ENCODE measurements around the gene KAZN.

KAZN gene

DNA sequence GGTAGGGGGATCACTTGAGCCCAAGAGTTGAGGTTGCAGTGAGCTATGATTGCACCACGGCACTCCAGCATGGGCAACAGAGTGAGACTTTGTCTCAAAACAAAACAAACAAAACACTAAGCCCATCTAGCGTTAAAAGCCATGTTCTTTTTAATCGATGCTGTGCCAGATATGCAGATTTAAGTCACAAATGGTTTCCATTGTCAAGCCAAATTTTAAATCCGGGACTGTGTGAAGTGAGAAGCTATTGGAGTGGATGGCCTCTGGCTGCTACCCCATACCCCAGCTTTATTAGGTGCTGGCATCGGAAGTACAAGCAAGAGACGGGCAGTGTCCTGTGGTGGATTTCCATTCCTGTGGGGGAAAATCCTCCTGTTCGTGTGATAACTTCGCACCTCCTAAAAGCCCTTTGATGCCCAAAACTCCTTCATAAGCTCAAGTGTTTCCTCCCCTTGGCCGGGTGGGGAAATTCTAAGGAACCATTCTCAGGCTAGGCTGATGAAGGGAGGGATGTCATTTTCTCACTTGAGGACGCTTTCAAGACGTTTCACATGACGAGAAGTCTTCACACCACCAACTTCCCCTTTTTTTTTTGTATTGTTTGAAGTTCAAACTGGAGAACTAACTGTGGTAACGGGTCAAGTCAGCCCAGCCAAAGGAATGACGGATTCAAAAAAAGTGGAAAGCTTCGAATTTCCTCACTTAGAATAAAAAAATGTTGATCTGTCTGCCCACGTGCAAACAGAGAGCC lies 140.8 kb downstream of the KAZN start:
- no peak for DNase-seq (ENCODE audit: low read depth in 1 of 2, low spot score in 1 of 2)

DNA sequence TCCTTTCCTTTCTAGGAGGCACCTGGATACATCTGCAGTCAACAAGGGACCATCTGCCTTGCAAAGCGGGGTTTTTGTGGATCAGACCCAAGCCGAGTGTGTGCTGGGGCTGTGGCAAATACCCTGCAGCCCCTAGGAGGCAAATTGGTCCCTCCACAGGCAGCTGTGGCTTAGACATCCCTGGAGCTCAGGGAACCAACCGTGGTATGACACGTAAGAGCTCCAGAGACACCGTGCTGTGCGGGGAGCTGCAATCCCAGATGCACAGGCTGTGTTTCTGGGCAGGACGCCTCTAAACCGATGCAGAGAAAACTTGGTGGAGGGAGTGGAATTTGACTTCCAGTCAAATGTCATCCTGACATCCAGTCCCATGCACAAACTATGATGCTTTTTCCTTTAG lies 141.5 kb downstream of the KAZN start:
- DNase-seq (ENCODE audit: low read depth in 1 of 2, low spot score in 1 of 2) = no peak

DNA sequence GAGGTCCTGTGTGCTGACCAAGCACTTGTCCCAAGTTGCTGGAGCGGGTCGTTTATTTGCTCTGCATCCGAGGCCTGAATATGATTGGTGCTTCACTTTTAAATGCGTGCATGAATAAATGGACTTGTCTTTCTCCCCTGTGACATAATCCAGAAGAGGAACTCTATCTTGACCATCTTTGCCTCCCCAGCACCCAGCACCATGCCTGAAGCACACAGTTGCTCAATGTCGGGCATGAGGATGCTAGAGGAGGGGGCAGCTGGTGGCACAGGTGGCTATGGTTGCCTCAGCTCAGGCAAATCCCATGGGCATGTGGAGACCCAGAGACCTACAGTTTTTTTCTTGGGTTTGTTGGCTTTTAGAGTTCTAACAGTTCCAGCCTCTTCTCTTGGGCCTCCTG lies 142.6 kb downstream of the KAZN start:
- DNase-seq (ENCODE audit: low read depth in 1 of 2, low spot score in 1 of 2) = no peak

DNA sequence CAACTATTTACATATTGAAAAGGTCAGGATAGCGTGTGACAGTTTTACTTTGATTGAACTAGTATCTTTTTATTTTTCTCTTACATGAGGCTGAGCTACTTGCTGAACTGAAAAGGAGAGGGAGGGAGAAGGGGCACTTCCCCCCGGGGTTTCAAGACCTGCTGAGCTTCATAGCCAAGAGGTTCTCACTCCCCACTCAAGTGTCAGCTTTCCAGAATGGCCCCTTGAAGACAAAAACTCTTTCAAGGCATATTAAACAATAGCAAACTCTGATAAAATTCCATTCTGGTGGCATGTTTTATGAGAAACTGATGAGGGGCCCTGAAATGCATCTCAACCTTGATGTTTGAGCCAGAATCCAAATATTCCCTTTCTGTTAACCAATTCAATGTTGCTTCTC lies 143.0 kb downstream of the KAZN start:
- no peak for DNase-seq (ENCODE audit: low read depth in 1 of 2, low spot score in 1 of 2)

DNA sequence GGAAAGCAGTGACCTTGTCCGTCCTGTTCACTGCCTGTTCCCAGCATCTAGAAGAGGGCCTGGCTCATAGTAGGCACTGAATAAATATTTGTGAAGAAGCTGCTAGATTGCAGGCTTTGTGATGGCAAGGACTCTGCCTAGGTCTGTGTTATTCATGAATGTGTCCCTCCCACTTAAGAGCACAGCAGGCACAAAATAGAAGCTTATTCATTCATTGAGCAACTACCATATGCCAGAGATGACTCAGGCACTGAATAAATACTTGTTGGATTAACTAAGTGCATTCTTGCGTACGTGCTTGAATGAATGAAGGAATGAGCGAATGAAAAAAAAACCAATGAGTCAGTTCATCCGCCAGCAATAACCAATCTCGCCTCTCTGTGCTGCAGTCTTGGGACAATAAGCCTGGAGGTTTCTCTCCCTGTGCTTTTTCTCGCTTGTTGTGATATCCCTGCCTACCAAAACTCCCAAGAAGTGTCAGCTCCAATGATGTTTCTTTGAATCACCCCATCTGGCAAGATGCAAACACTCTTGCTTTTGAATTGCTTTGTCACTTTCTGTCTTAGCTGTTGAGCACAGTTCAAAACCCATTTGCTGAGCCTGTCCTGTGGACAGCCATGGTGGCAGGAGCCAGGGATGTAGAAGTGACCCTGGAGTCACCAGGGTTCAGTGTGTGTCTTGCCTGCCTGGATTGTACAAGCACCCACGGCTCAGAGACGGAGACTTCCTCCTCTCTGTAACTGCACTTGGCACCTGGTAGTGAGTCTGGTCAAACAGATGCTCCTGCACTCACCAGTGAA lies 143.9 kb downstream of the KAZN start:
- no peak for DNase-seq (ENCODE audit: low read depth in 1 of 2, low spot score in 1 of 2)

DNA sequence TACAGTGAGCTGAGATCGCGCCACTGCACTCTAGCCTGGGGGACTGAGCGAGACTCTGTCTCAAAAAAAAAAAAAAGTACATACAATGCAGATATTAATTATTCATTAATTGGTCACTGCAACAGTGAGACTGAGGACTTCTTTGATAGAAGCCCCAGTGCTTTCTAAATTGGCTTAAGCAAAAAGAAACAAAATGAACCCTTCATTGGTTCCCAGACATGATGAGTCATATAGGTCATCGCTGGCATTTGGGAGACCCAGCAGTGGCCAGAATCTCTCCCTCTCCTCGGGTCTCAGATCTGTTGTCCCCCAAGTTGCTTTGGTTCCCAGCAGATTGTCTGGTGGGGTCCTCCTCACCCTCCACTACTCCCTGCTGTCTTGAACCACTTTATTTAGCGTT lies 144.9 kb downstream of the KAZN start:
- no peak for DNase-seq (ENCODE audit: low read depth in 1 of 2, low spot score in 1 of 2)

DNA sequence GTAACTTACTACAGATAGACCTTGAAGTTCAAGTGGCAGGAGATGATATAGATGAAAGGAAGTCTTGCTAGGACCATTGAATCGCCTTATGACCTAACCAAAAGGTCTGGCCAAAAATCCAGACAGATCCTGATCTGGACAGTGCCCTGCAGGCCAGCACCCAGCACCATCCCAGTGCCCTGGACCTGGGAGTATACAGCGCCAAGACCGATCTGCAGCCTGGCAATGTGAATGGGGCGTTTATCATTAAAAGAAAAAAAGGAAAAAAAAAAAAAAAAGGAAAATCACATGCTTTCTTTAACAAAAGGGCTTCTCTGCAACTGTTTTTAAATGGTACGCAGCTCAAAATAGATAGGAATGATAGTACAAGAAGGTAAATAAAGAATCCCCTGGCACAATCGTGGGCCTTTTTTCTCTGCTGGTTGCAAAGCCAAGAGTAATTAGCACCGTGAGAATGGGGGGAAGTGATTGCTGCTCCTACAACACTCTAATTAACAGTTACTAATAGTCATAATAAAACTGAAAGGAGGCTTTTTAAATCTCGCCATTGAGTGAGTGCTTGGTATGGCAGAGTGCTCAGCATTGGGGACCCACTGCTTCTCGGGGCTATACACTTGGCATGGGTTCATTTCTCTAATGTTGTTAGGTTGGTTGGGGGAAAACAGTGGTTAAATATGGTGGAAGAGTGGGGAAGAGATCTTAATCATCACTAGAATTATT lies 146.7 kb downstream of the KAZN start:
- DNase-seq (ENCODE audit: low read depth in 1 of 2, low spot score in 1 of 2) = no peak

DNA sequence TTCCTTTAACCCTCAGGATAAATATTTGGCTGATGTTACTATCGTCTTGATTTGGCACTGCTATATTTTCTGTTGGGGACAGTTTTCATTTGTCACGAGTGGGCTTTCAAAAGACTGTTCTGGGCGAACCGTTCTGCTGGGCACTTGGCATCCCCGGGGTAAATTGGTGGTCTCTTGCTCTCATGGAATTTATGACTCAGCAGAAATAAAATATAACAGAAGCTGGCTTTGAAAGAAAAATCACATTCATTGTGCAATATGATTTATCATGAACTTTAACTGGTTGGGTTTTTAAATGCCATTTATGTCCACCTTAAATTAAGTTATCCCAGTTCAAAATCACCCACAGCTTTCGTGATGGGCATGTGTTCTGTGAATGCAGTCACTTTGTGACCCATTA lies 147.3 kb downstream of the KAZN start:
- no peak for DNase-seq (ENCODE audit: low read depth in 1 of 2, low spot score in 1 of 2)

DNA sequence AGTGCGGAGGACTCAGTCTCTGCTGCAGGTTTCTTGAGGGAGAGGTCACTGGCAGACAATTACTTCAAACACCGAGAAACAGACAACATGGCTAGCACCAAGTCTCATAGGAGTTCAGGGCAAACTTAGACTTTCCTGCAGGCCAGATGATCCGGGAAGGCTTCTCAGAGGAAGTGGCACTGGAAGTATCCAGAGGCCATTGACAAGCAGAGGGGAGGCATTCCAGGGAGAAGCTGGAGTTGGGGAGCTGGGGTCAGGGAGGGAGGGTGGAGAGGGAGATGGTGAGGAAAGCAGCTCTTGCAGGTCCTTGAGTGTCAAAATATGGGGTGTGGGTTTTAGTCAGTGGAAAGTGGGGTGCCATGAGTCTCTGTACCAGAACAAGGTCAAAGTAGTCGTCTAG lies 147.9 kb downstream of the KAZN start:
- DNase-seq (ENCODE audit: low read depth in 1 of 2, low spot score in 1 of 2) = no peak

DNA sequence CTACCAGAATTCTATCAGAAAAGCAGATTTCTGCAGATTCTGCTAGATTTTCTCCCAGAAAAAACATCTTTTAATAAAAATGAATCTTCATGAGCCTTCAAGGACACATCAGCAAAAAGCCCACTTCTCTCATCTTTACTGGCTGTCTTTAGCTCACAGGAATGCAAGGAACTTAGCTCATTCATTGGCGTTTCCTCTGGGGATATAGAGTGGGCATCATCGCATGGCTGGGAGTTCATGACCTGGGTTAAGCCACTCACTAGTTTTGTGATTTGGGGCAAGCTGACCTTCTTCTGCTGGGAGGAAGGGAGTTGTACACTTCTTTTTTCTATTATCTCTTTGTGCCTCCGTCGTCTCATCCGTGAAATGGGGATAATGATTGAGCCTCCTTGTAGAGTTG lies 149.7 kb downstream of the KAZN start:
- no peak for DNase-seq (ENCODE audit: low read depth in 1 of 2, low spot score in 1 of 2)

DNA sequence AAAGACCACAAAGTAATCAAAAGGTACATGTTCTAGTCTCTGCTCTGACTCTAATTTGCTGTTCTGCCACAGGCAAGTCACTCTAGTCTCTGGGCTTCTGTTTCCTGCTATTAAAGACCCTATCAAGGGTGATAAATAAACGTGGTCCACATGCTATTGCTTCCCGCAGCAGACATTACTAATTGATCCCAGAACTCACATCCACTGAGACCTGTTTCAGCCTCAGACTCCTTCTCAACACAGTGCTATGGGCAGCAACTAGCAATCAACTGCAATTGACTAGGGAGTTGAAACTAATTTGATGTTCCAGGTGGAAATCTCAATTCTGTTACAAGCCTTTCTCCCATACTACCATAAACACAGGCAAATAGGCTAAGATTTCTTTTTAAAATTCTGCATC lies 150.5 kb downstream of the KAZN start:
- DNase-seq (ENCODE audit: low read depth in 1 of 2, low spot score in 1 of 2) = no peak

DNA sequence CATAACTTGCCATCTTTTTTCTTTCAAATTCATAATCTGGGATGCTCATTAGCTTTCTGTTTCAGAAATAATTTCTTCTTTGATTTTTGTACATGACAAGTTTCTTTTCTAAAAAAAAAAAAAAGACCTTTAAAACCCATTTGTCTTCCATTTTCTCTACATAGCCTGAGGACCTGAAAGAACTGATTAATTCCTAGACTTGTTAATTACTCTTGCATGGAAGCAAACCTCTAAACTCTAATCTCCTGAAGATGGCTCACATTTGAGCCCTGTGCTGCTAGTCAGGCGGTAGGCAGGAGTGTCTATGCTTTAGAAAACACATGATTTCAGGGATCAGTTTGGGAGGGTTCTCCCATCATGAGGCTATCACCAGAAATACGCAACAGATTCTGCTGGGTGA lies 152.0 kb downstream of the KAZN start:
- no peak for DNase-seq (ENCODE audit: low read depth in 1 of 2, low spot score in 1 of 2)

DNA sequence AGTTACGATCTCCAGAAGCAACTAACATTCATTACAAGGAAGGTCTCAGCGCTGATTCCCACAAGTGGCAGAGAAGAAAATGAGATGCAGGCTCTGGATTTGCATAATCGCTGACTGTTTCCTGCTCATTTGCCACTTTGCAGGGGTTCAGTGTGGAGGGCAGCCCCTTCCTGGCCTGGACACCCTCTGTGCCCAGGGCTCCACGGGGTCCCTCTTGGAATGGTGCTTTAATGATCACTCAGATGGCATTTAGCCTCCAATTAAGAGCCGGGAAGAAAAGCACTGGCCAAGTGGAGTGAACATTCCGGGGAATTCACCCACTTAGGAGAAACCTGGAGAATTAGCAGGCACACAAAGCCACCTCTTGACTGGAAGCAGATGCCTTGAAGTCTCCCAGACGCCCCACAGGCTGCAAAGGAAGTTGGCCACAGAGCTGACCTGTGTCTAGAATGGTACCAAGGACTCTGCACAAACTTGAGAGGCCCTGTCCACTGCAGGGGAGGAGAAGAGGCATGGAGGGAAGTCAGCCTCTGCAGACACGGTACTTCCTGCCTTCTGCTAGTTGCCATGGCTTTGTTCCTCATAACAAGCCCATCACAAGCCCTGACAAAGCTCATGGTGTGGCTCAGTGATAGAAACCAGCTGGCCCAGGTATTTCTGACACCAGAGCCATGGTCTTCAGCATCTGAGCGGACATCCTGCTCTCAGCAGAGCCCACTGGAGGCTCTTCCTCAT lies 157.2 kb downstream of the KAZN start:
- DNase-seq (ENCODE audit: low read depth in 1 of 2, low spot score in 1 of 2) = no peak

DNA sequence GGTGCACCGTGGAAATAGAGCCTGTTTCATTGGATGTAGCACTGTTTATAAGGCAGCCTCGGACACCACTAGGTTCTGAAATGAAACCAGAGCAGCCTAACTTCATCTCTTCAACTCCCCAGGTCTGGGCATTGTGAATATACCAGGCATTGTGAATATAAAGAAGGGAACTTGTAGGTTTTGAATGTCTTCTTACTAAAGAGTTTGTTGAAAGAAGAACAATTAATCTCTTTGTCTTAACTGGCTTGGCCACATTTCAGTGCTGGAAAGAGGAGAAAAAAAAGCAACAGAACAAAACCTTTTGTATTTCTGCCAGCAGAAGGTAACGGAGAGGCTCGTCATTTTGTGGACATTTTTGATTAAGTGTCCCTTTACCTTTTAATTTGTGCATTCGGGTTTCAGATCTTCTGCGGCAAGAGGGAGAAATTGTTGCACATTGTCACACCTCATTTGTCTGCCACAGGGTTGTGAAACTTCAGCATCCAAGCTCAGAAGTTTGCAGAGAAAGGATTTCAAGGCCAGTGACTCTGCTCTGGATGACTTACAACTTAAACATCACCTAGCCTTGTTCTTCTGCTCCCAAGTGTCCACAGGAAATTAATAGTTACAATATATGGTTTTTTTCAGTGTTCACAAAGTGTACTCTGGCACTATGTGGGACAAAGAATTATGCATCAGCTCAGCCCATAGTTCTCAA lies 158.3 kb downstream of the KAZN start:
- DNase-seq (ENCODE audit: low read depth in 1 of 2, low spot score in 1 of 2) = no peak

DNA sequence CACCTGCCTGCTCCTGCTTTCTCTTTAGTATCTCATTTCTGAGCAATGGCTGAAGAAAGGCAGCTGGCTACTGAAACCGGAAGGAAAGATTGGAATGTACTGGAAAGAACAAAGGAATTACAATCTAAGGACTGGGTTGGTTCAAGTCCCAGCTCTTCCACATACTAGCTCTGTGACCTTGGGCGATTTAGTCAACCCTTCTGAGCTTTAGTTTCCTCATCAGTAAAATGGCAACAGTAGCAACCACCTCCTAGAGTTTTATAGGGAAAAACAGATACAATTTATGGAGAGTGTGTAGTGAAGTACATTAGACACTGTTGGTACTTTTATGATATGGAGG lies 158.8 kb downstream of the KAZN start:
- DNase-seq (ENCODE audit: low read depth in 1 of 2, low spot score in 1 of 2) = no peak

DNA sequence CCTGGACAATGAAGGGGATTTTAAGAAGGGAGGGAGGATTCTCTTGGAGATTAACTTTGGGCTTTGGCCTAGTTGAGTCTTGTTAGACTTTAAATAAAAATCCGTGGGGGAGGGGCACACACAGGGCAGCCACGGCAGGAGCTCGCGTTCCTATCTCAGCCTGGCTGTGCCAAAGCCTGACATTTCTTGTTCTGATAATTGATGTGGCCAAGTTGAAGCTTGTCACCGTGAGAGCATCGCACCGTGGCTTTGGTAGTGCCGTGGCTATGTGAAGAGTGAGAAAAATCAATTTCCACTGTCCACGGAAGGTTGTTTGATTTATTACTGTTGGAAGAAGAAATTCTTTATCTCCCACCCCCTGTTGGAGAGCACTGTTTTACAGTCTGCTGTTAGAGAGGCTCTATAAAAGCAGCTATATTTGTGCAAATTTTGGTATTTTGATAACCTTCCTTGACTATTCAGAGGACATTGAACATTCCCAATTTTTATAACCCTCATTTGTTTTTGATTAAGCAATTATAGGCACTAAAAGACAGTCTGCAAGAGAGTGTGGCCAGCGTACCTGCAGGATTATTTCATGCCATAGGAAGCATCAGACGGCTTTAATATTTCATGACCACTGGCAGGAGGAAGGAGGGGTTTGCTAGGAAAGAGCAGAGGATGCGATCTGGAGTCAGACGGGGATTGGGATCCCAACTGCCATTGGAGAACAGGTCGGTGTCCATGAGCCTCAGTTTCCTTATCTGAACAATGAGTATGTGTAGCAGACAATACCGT lies 160.7 kb downstream of the KAZN start:
- DNase-seq (ENCODE audit: low read depth in 1 of 2, low spot score in 1 of 2) = no peak

DNA sequence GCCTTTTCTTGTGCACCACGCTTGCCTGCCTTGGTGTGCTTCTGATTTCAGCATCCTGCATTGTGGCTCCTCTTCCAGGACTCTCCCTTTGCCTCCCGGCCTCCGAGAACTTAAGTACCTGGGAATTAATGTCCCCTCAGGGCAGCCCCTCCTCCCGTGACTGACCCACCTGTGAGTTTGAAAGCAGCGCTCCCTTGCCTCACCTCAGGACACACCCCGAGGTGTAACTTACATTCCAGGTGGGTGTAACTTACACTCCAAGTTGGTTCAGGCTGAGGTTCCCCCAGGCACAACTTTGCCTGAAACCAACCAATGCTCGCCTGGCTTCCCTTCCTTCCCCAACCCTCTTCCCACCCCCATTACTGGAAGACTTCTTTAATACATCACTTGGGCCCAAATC lies 161.4 kb downstream of the KAZN start:
- DNase-seq (ENCODE audit: low read depth in 1 of 2, low spot score in 1 of 2) = no peak

DNA sequence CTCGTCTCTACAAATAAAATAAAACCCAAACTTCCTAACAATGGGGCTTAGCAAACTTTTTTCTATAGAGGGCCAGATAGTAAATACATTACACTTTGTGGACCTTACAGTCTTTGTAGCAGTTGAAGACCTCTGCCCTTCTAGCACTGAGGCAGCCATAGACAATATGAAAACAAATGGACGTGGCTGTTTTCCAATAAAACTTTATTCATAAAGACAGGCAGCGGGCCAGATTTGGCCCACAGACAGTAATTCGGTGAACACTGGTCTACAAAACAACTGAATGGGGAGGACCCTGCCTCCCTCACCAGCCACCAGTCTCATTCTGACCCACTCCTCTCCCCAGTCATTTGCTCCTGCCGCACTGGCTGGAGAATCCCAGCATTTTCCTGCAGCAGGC lies 162.3 kb downstream of the KAZN start:
- no peak for DNase-seq (ENCODE audit: low read depth in 1 of 2, low spot score in 1 of 2)

DNA sequence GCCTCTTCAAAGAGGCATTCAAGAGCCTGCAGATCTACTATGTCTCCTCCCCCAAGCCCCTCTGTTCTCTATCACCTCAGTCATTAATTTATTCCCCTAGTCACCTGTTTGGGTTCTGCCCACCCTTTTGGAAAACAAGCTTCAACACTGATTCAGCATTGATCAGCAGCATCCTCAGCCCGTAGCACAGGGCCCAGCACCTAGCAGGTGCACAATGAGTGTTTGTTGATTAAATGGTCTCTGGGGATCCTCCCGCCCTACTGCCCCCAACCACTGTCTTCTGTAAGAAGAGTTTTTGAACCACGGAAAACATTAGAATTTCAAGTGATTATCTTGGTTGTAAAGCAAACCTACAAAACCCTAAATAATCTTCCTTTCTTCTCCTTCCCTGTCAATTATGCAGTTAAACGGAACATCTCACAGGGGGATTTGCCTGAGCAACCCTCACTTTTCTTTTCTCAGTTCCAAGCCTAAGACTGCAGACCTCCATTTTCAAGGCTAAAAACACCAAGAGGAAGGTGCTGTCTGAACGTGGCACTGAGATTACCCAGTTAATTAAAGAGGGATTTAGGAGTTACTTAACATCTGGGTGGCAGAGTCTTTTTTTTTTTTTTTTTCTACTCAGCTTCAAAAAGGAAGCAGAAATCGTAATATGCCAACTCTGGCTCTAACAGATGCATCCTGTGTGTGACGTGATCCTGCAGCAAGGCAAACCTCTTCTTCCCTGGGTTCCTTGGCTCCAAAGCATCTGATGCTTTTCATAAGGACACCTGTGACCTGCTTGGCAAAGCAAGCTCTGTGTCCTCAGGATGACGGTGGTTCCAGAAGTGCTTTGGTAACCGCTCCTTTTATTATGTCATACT lies 163.0 kb downstream of the KAZN start:
- no peak for DNase-seq (ENCODE audit: low read depth in 1 of 2, low spot score in 1 of 2)
